ENCODE measurements around the gene HOXD4. TPM values are rescaled to one million over a fixed set of nuclear protein-coding genes. Genes with fewer than 3 reads are reported as not detected.

HOXD4 gene
- total RNA-seq, 1 experiment from 2014 or later, result 1.2 TPM

- intact Hi-C loops (cut with micrococcal nuclease; ENCODE audit: unreplicated experiment), result loop anchor here (10.0 kb wide), 2 partner anchors 263 to 693 kb away; no protein-coding TSS in a partner anchor
- POLR2A ChIA-PET, result no interaction called here
- Mint-ChIP-seq H3K27ac (ENCODE audit: unreplicated experiment) (no peak overlapping the region), H3K9me3 (ENCODE audit: unreplicated experiment) (no peaks in the 10 kb centered on the region), H3K36me3 (ENCODE audit: insufficient read depth, unreplicated experiment) (no peaks in the 10 kb centered on the region), H3K4me1 (ENCODE audit: low read depth, unreplicated experiment) (no peaks in the 10 kb centered on the region), H3K4me3 (ENCODE audit: unreplicated experiment) (no peak overlapping the region), H3K27me3 (ENCODE audit: insufficient read depth, unreplicated experiment) (peaks cover 69% of the 10 kb centered on the region)
- CTCF ChIA-PET, result interaction anchor here (0.6 to 2.2 kb wide), 4 partner anchors 9 to 533 kb away, joined by 3 to 7 read pairs (median 4); no protein-coding TSS in a partner anchor
- no peak for DNase-seq
- H3K4me1 ChIP-seq, result peaks cover 9% of the 10 kb centered on the region; the same call in 1 of the 2 replicates
- H3K27me3 ChIP-seq (replicated peaks; ENCODE audit: control insufficient read depth, insufficient read depth, low read length), result peaks cover 11% of the 10 kb centered on the region
- H3K9me3 ChIP-seq, result no peaks in the 10 kb centered on the region
- H3K4me3 ChIP-seq (ENCODE audit: low read depth, low read length), result no peak overlapping the region
- no TSS peak for BruUV-seq (replicated peaks)
- TF ChIP-seq CTCF (IDR thresholded peaks at IDR 0.05; ENCODE audit: insufficient read depth in 1 of 2, low read depth in 1 of 2, low read length in 1 of 2, severe bottlenecking in 1 of 2, unreplicated experiment in 1 of 2), result no peak
- no peaks in the 10 kb centered on the region for H3K36me3 ChIP-seq (ENCODE audit: control insufficient read depth, insufficient read depth, low read length)
Measured at GRCh38 chr2:176121190-176122051, 29.9 kb upstream of the HOXD4 start.

GRCh38 chr2:176122052-176122682 is 29.2 kb upstream of the HOXD4 start:
- no TSS peak for BruUV-seq (replicated peaks)
- DNase-seq, result no peak
- Histone ChIP-seq H3K9me3 (no peaks in the 10 kb centered on the region), H3K27me3 (replicated peaks; ENCODE audit: control insufficient read depth, insufficient read depth, low read length) (peaks cover 11% of the 10 kb centered on the region), H3K4me3 (ENCODE audit: low read depth, low read length) (peak overlapping the region; percentile 28), H3K4me1 (peaks cover 10% of the 10 kb centered on the region; the same call in 1 of the 2 replicates), H3K36me3 (ENCODE audit: control insufficient read depth, insufficient read depth, low read length) (no peaks in the 10 kb centered on the region)
- Mint-ChIP-seq H3K27me3 (ENCODE audit: insufficient read depth, unreplicated experiment) (peaks cover 66% of the 10 kb centered on the region), H3K9me3 (ENCODE audit: unreplicated experiment) (no peaks in the 10 kb centered on the region), H3K4me1 (ENCODE audit: low read depth, unreplicated experiment) (no peaks in the 10 kb centered on the region), H3K27ac (ENCODE audit: unreplicated experiment) (no peak overlapping the region), H3K4me3 (ENCODE audit: unreplicated experiment) (peak overlapping the region; percentile 72), H3K36me3 (ENCODE audit: insufficient read depth, unreplicated experiment) (no peaks in the 10 kb centered on the region)
- POLR2A ChIA-PET, result no interaction called here
- CTCF ChIA-PET, result interaction anchor here (1.0 to 2.2 kb wide), 3 partner anchors 10 to 339 kb away, joined by 3 to 7 read pairs (median 5); no protein-coding TSS in a partner anchor
- intact Hi-C loops (cut with micrococcal nuclease; ENCODE audit: unreplicated experiment), result loop anchor here (10.0 kb wide), 2 partner anchors 263 to 693 kb away; no protein-coding TSS in a partner anchor
- no peak for TF ChIP-seq CTCF (IDR thresholded peaks at IDR 0.05; ENCODE audit: insufficient read depth in 1 of 2, low read depth in 1 of 2, low read length in 1 of 2, severe bottlenecking in 1 of 2, unreplicated experiment in 1 of 2)

- peak within 1 kb of the TSS; percentile 72 for H3K4me3 Mint-ChIP-seq (ENCODE audit: unreplicated experiment)
- no peaks in the 10 kb centered on the region for H3K36me3 ChIP-seq (ENCODE audit: control insufficient read depth, insufficient read depth, low read length)
- H3K27me3 ChIP-seq (replicated peaks; ENCODE audit: control insufficient read depth, insufficient read depth, low read length), result peaks cover 10% of the 10 kb centered on the region
- H3K4me3 ChIP-seq (ENCODE audit: low read depth, low read length), result peak within 1 kb of the TSS; percentile 28
- DNase-seq, result no peak
- BruUV-seq (replicated peaks), result no TSS peak
- intact Hi-C loops (cut with micrococcal nuclease; ENCODE audit: unreplicated experiment), result loop anchor here (10.0 kb wide), 2 partner anchors 262 to 692 kb away; no protein-coding TSS in a partner anchor
- peaks cover 12% of the 10 kb centered on the region; the same call in 1 of the 2 replicates for H3K4me1 ChIP-seq
- ChIA-PET CTCF (interaction anchor here (1.0 kb wide), 1 partner anchor 339 kb away, joined by 3 read pairs; no protein-coding TSS in a partner anchor), POLR2A (no interaction called here)
- no peaks in the 10 kb centered on the region for H3K9me3 Mint-ChIP-seq (ENCODE audit: unreplicated experiment)
- H3K4me1 Mint-ChIP-seq (ENCODE audit: low read depth, unreplicated experiment), result peaks cover 2% of the 10 kb centered on the region
- TF ChIP-seq CTCF (IDR thresholded peaks at IDR 0.05; ENCODE audit: insufficient read depth in 1 of 2, low read depth in 1 of 2, low read length in 1 of 2, severe bottlenecking in 1 of 2, unreplicated experiment in 1 of 2), result no peak
- no peaks in the 10 kb centered on the region for H3K9me3 ChIP-seq
- no peak within 1 kb of the TSS for H3K27ac Mint-ChIP-seq (ENCODE audit: unreplicated experiment)
- no peaks in the 10 kb centered on the region for H3K36me3 Mint-ChIP-seq (ENCODE audit: insufficient read depth, unreplicated experiment)
- H3K27me3 Mint-ChIP-seq (ENCODE audit: insufficient read depth, unreplicated experiment), result peaks cover 68% of the 10 kb centered on the region
Measured at GRCh38 chr2:176122683-176123410, 28.5 kb upstream of the HOXD4 start, which contains the start of gene HOXD9. TSS of gene HOXD9 (plus strand) at chr2:176122719. CDS start at chr2:176122769, 50 bp downstream.
